ENCODE data around the gene GAPVD1. TPM values are rescaled to one million over a fixed set of nuclear protein-coding genes. Genes with fewer than 3 reads are reported as not detected.
A peak's percentile ranks its signal among the peaks of the same experiment; 100 is the strongest.

Gene GAPVD1
- total and polyA plus RNA-seq, 4 donors = 6.5 to 67.7 (median 35.9) TPM

DNA sequence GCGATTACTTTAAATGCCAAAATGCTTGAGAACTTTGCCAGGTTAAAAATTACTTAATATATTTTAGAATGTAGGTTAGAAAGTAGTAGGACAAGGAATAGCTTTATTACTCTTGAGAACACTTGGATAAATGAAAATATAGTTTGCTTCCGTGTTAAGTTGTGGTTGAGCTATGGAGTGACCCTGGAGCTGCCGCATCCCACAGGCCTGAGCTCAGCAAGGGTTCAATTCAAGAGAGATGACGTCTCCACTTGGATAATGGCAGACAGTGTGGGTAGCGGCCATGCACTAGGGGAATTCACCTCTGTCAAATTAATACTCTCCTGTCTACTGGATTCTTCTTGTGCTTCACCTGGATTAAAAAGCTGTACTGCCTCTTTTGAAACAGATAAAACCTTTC, 105.0 kb downstream of the GAPVD1 start:
- intact Hi-C loops (cut with DNase I) = no loop called here
- Histone ChIP-seq H3K27ac (ENCODE audit: low read depth in 1 of 2, low read length in 2 of 2) (no peak overlapping the region), H3K4me1 (ENCODE audit: control insufficient read depth in 1 of 2, insufficient read depth in 2 of 2, low read length in 2 of 2) (no peaks in the 10 kb centered on the region), H3K27me3 (ENCODE audit: control insufficient read depth in 1 of 2, insufficient read depth in 2 of 2, low read length in 1 of 2) (no peaks in the 10 kb centered on the region), H3K9me3 (ENCODE audit: control insufficient read depth, low read length) (no peaks in the 10 kb centered on the region), H3K4me3 (ENCODE audit: low read length in 2 of 2) (no peak overlapping the region), H3K36me3 (ENCODE audit: control insufficient read depth in 1 of 2, insufficient read depth in 2 of 2, low read length in 1 of 2) (peaks cover 0 to 3% of the 10 kb centered on the region in 2 donors)
- DNase-seq = no peak
- 87 to 90% methylated on average over 5 of the region's 5 CpGs for WGBS, 2 donors
- ATAC-seq (ENCODE audit: low FRiP score) = no peak

DNA sequence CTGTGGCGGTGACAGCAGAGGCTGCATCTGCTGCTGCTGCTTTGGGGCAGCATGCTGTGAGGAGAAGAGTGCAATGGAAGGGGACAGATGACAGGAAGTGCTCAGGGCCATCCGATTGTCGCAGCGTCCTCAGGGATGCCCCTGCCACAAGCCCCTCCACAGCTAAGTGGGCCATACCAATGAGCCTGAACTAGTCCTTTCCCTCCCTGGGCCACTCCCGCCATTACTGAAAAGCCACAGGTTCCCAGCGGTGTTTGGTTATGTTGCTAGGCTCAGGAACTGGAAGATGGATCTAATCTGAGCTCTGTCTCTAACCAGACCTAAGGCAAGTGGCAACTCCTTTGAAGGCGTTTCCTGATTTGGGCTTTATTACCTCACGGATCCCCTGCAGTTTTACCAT, 109.2 kb downstream of the GAPVD1 start:
- Histone ChIP-seq H3K4me1 (ENCODE audit: control insufficient read depth in 1 of 2, insufficient read depth in 2 of 2, low read length in 2 of 2) (no peaks in the 10 kb centered on the region), H3K4me3 (ENCODE audit: low read length in 2 of 2) (no peak overlapping the region), H3K36me3 (ENCODE audit: control insufficient read depth in 1 of 2, insufficient read depth in 2 of 2, low read length in 1 of 2) (no peaks in the 10 kb centered on the region), H3K9me3 (ENCODE audit: control insufficient read depth, low read length) (no peaks in the 10 kb centered on the region), H3K27me3 (ENCODE audit: control insufficient read depth in 1 of 2, insufficient read depth in 2 of 2, low read length in 1 of 2) (no peaks in the 10 kb centered on the region), H3K27ac (ENCODE audit: low read depth in 1 of 2, low read length in 2 of 2) (no peak overlapping the region)
- DNase-seq = no peak
- intact Hi-C loops (cut with DNase I) = loop anchor here in 1 of 2 donors (10.0 kb wide), 1 partner anchor 116 kb away; no protein-coding TSS in a partner anchor
- no peak for ATAC-seq (ENCODE audit: low FRiP score)
- 68 to 79% methylated on average over 8 of the region's 8 CpGs for WGBS, 2 donors

DNA sequence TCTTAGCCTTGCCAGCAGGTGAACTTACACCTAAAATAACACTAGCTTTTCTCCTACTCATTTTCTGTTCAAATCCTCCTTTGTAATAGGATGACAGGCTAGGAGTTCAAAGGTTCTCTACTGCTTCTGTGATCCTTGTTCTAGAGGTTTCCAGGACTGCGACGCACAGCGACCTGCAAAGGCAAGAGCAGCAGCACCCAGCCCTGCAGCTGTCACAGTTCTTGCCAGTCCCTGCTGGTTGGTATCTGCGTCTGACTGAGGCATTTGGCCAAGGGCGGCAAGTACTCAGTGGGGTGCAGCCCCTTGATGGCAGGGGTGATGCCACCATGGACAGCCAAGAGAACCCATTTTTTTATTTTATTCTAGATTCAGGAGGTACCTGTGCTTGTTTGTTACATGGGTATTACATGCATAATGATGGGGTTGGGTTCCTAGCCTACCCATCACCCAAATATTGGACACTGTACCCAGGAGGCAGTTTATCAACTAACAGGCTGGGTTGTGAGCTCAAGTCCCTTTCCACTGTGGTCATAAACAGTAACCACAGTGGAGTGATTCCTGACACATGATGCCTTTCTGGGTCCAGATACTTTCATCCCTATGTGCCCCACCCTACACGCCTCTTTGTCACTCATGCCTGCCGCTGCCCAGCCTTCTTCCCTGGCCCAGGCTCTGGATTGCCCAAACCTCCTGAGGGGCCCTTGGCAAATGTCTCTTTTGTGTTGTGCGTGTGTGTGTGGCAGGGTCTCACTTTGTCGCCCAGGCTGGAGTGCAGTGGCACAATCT, 111.0 kb downstream of the GAPVD1 start:
- H3K9me3 ChIP-seq (ENCODE audit: control insufficient read depth, low read length) = no peaks in the 10 kb centered on the region
- intact Hi-C loops (cut with DNase I) = loop anchor here in 1 of 2 donors (10.0 kb wide), 1 partner anchor 118 kb away; no protein-coding TSS in a partner anchor
- 74 to 76% methylated on average over 9 of the region's 9 CpGs for WGBS, 2 donors
- H3K4me3 ChIP-seq (ENCODE audit: low read length in 2 of 2) = no peak overlapping the region
- ATAC-seq (ENCODE audit: low FRiP score) (no peak), DNase-seq (no peak)
- H3K36me3 ChIP-seq (ENCODE audit: control insufficient read depth in 1 of 2, insufficient read depth in 2 of 2, low read length in 1 of 2) = no peaks in the 10 kb centered on the region
- no peak overlapping the region for H3K27ac ChIP-seq (ENCODE audit: low read depth in 1 of 2, low read length in 2 of 2)
- no peaks in the 10 kb centered on the region for H3K27me3 ChIP-seq (ENCODE audit: control insufficient read depth in 1 of 2, insufficient read depth in 2 of 2, low read length in 1 of 2)
- no peaks in the 10 kb centered on the region for H3K4me1 ChIP-seq (ENCODE audit: control insufficient read depth in 1 of 2, insufficient read depth in 2 of 2, low read length in 2 of 2)

DNA sequence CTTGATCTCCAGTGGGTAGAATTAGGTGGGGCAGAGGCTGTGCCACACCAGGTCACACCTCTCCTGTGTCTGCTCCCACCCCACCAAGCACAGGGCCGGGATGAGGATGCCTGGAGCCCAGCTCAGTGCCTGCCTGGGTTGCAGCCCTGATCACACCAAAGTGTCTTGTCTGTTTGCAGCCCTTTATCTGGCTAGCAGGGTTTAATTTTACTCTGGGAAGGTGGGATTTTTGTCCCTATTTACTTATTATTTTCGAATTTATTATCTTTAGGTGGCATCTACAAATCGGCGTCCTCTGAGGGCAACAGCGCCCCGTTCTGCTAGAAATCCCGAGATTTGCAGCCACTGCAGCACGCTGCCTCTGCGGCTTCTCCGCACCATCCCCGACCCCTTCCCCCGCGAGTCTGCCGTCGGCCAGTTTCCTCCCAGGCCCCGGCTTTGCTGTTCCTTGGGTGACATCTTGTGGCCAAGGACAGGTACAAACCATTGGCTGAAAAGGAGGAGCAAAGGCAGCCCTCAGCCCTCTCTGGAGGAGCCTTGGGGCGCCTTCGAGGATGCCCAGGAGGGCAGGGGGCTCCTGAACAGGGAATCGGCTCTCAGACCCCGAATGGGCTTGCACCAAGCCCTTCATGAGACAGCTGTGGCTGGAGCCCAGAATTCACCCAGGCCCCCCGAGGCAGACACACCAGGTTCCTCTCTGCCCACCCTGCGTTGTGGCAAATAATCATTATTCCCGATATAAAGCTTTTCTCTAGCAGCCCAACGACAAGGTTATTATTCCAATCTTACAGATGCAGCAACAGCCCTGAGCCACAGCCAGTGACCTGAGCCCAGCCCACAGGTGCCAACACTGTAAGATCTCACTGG, 113.0 kb downstream of the GAPVD1 start:
- WGBS, 2 donors = 11 to 15% methylated on average over 24 of the region's 24 CpGs
- Histone ChIP-seq H3K4me3 (ENCODE audit: low read length in 2 of 2) (no peak overlapping the region), H3K4me1 (ENCODE audit: control insufficient read depth in 1 of 2, insufficient read depth in 2 of 2, low read length in 2 of 2) (no peaks in the 10 kb centered on the region), H3K27me3 (ENCODE audit: control insufficient read depth in 1 of 2, insufficient read depth in 2 of 2, low read length in 1 of 2) (no peaks in the 10 kb centered on the region), H3K27ac (ENCODE audit: low read depth in 1 of 2, low read length in 2 of 2) (no peak overlapping the region), H3K9me3 (ENCODE audit: control insufficient read depth, low read length) (no peaks in the 10 kb centered on the region), H3K36me3 (ENCODE audit: control insufficient read depth in 1 of 2, insufficient read depth in 2 of 2, low read length in 1 of 2) (no peaks in the 10 kb centered on the region)
- DNase-seq = peak; percentile 78 to 83
- ATAC-seq (ENCODE audit: low FRiP score) = peak; percentile 88
- intact Hi-C loops (cut with DNase I) = loop anchor here (2.0 to 10.0 kb wide), 3 partner anchors 120 to 602 kb away; partner anchors contain the start of gene NR6A1 (in 1 of the 2)

DNA sequence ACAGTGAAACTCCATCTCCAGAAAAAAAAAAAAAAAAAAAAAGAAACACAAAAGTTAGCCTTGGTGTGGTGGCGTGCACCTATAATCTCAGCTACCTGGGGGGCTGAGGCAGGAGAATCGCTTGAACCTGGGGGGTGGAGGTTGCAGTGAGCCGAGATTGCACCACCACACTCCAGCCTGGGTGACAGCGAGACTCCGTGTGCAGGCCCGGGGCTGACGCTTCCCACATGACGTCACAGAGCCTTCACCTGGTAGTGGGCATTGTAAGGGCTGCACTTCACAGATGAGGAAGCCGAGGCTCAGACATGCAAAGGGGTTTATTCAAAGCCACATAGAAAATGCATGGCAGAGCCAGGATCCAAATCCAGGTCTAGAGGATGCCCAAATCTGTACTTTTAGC, 114.2 kb downstream of the GAPVD1 start:
- DNase-seq (no peak), ATAC-seq (ENCODE audit: low FRiP score) (no peak)
- Histone ChIP-seq H3K9me3 (ENCODE audit: control insufficient read depth, low read length) (no peaks in the 10 kb centered on the region), H3K36me3 (ENCODE audit: control insufficient read depth in 1 of 2, insufficient read depth in 2 of 2, low read length in 1 of 2) (no peaks in the 10 kb centered on the region), H3K4me3 (ENCODE audit: low read length in 2 of 2) (no peak overlapping the region), H3K4me1 (ENCODE audit: control insufficient read depth in 1 of 2, insufficient read depth in 2 of 2, low read length in 2 of 2) (no peaks in the 10 kb centered on the region), H3K27me3 (ENCODE audit: control insufficient read depth in 1 of 2, insufficient read depth in 2 of 2, low read length in 1 of 2) (no peaks in the 10 kb centered on the region), H3K27ac (ENCODE audit: low read depth in 1 of 2, low read length in 2 of 2) (no peak overlapping the region)
- intact Hi-C loops (cut with DNase I) = loop anchor here (2.0 to 10.0 kb wide), 3 partner anchors 121 to 604 kb away; partner anchors contain the start of gene NR6A1 (in 1 of the 2)
- 88 to 89% methylated on average over 9 of the region's 9 CpGs for WGBS, 2 donors

DNA sequence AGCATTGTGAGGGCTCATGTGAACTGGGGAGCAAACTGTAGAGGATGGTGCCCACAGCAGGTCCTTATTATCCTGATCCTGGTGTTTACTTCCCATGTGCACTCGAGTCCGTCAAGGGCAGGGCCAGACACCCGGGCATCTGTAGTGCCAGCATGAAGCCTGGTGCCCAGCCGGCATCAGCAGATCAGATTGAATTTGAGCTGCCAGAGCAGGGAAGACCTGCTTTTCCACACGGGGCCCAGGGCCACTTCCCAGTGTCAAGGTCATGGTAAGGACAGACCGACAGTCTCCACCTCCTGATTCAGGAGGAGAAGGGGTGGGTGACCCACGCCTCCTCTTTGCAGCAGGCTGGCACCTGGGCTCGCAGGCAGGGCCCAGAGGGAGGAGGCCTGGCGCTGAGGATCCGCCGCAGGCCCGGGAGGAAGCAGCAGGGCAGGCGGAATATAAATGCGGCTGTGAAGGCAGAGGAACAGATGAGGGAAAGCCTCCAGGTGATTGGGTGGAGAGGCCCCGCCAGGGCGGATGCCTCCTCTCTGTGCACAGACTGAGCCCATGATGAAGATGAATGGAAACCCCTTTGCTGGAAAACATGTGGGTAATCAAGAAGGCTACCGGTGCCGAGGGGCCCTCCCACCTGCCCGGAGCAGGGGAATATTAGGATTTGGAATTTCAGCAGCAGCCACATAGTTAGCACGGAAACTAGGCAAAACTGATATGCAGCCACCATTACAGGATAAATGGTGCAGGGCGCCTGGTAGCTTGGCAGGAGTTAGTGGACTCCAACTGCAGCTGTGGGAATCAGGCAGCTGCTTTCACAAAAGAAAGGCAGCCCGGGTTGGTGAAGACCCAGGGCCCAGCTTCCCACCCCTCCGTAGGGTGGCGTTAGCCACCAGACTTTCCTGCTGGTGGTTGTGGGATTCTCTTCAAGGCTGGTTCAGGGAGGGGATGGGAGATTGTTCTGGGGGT, 114.9 kb downstream of the GAPVD1 start:
- Histone ChIP-seq H3K9me3 (ENCODE audit: control insufficient read depth, low read length) (no peaks in the 10 kb centered on the region), H3K27me3 (ENCODE audit: control insufficient read depth in 1 of 2, insufficient read depth in 2 of 2, low read length in 1 of 2) (no peaks in the 10 kb centered on the region), H3K36me3 (ENCODE audit: control insufficient read depth in 1 of 2, insufficient read depth in 2 of 2, low read length in 1 of 2) (no peaks in the 10 kb centered on the region), H3K27ac (ENCODE audit: low read depth in 1 of 2, low read length in 2 of 2) (no peak overlapping the region), H3K4me3 (ENCODE audit: low read length in 2 of 2) (no peak overlapping the region), H3K4me1 (ENCODE audit: control insufficient read depth in 1 of 2, insufficient read depth in 2 of 2, low read length in 2 of 2) (no peaks in the 10 kb centered on the region)
- DNase-seq = no peak
- no peak for ATAC-seq (ENCODE audit: low FRiP score)
- intact Hi-C loops (cut with DNase I) = loop anchor here (5.0 to 10.0 kb wide), 2 partner anchors 122 to 604 kb away; partner anchors contain the start of gene NR6A1 (in 1 of the 2)
- WGBS, 2 donors = 77 to 82% methylated on average over 24 of the region's 24 CpGs

DNA sequence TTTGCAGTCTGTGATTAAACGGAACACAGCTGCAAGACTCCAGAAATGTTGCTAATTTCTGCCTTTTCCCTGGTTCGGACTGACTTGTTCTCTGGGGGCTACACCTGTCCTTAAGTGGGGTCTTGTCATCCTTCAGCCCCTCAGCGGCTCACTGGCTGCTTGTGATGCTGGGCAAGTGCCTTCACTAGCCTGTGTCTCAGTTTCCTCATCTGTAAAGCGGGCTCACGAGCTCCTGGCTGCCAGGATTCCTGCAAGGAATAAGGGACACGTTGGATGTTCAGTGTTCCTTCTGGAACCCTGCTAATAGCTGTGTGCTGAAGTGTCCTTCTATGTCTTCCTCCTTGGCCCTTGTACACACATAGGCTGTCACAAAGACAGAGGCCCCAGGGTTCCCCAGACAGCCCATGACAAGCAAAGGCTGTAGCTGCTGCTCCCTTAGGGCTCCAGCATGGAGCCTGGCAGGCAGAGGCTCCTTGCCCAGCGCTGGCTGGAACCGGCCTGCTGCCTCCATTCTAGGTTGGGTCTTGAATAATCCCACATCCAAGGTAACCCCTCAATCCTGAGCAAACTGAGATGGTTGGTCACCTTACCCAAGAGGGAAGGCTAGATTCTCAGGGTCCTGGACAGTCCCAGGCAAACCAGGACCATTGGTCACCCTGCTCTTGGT, 116.1 kb downstream of the GAPVD1 start:
- no peak for ATAC-seq (ENCODE audit: low FRiP score)
- DNase-seq = no peak
- Histone ChIP-seq H3K27ac (ENCODE audit: low read depth in 1 of 2, low read length in 2 of 2) (no peak overlapping the region), H3K4me3 (ENCODE audit: low read length in 2 of 2) (no peak overlapping the region), H3K27me3 (ENCODE audit: control insufficient read depth in 1 of 2, insufficient read depth in 2 of 2, low read length in 1 of 2) (no peaks in the 10 kb centered on the region), H3K9me3 (ENCODE audit: control insufficient read depth, low read length) (no peaks in the 10 kb centered on the region), H3K36me3 (ENCODE audit: control insufficient read depth in 1 of 2, insufficient read depth in 2 of 2, low read length in 1 of 2) (no peaks in the 10 kb centered on the region), H3K4me1 (ENCODE audit: control insufficient read depth in 1 of 2, insufficient read depth in 2 of 2, low read length in 2 of 2) (no peaks in the 10 kb centered on the region)
- intact Hi-C loops (cut with DNase I) = loop anchor here (5.0 to 10.0 kb wide), 2 partner anchors 123 to 605 kb away; partner anchors contain the start of gene NR6A1 (in 1 of the 2)
- 63 to 64% methylated on average over 8 of the region's 8 CpGs for WGBS, 2 donors

Measured in aorta (tissue), 5 donors.